HL-60 (cell line): Measurements from ENCODE around the gene ULBP2.

ENCODE experiments used
- GABPA ChIP-seq: IDR thresholded peaks from 2 replicates; pipeline ENCODE4 v1.6.1; 2012; ENCODE audit warnings: low read depth
- POLR2AphosphoS5 ChIP-seq: IDR thresholded peaks from 2 replicates; pipeline ENCODE4 v1.6.1; 2012; ENCODE audit warnings: low read depth
- SPI1 ChIP-seq: IDR thresholded peaks from 2 replicates; pipeline ENCODE4 v1.6.1; 2012; ENCODE audit warnings: low read depth, mild to moderate bottlenecking, borderline replicate concordance
- TF ChIP-seq, protein P1 (sequence below): IDR thresholded peaks from one replicate; pipeline ENCODE4 v1.5.1; 2011; ENCODE audit warnings: low read length, control low read depth, inconsistent platforms; ENCODE audit not compliant: insufficient read depth
- TF ChIP-seq, protein P2 (sequence below): IDR thresholded peaks from 2 replicates; pipeline ENCODE4 v1.6.1; 2012; ENCODE audit warnings: low read depth; ENCODE audit not compliant: insufficient replicate concordance

DNA sequence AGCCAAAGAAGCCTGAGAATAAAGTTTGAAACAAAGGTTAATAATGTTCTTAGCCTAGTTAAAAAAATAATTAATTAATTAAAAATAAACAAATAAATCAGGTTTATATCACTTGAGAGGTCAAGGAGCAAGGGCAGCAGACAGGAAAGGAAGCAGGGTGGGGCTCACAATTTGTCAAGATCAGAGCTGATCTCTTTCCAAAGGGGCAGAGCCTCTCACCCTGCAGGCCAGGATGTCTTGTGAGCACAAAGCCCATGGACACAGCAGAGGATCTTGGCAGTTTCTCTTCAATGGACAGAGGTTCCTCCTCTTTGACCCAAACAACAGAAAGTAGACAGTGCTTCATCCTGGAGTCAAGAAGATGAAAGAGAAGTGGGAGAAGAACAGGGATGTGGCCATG lies 36.8 kb downstream of the ULBP2 start:
- TF ChIP-seq GABPA (no peak), POLR2AphosphoS5 (no peak), SPI1 (no peak)
- TF ChIP-seq, protein P1, sequence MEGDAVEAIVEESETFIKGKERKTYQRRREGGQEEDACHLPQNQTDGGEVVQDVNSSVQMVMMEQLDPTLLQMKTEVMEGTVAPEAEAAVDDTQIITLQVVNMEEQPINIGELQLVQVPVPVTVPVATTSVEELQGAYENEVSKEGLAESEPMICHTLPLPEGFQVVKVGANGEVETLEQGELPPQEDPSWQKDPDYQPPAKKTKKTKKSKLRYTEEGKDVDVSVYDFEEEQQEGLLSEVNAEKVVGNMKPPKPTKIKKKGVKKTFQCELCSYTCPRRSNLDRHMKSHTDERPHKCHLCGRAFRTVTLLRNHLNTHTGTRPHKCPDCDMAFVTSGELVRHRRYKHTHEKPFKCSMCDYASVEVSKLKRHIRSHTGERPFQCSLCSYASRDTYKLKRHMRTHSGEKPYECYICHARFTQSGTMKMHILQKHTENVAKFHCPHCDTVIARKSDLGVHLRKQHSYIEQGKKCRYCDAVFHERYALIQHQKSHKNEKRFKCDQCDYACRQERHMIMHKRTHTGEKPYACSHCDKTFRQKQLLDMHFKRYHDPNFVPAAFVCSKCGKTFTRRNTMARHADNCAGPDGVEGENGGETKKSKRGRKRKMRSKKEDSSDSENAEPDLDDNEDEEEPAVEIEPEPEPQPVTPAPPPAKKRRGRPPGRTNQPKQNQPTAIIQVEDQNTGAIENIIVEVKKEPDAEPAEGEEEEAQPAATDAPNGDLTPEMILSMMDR = no peak
- TF ChIP-seq, protein P2, sequence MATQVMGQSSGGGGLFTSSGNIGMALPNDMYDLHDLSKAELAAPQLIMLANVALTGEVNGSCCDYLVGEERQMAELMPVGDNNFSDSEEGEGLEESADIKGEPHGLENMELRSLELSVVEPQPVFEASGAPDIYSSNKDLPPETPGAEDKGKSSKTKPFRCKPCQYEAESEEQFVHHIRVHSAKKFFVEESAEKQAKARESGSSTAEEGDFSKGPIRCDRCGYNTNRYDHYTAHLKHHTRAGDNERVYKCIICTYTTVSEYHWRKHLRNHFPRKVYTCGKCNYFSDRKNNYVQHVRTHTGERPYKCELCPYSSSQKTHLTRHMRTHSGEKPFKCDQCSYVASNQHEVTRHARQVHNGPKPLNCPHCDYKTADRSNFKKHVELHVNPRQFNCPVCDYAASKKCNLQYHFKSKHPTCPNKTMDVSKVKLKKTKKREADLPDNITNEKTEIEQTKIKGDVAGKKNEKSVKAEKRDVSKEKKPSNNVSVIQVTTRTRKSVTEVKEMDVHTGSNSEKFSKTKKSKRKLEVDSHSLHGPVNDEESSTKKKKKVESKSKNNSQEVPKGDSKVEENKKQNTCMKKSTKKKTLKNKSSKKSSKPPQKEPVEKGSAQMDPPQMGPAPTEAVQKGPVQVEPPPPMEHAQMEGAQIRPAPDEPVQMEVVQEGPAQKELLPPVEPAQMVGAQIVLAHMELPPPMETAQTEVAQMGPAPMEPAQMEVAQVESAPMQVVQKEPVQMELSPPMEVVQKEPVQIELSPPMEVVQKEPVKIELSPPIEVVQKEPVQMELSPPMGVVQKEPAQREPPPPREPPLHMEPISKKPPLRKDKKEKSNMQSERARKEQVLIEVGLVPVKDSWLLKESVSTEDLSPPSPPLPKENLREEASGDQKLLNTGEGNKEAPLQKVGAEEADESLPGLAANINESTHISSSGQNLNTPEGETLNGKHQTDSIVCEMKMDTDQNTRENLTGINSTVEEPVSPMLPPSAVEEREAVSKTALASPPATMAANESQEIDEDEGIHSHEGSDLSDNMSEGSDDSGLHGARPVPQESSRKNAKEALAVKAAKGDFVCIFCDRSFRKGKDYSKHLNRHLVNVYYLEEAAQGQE = no peak
